Activated naive CD8-positive, alpha-beta T cell treated with anti-CD3 and anti-CD28 coated beads for 36 hours (primary cell): ENCODE results near the gene ZKSCAN1. TPM values are rescaled to one million over a fixed set of nuclear protein-coding genes. Genes with fewer than 3 reads are reported as not detected.
"Not testable (repeated sequence)": the region's sequence is repeated elsewhere in the genome, so short reads cannot be mapped to it uniquely, and the experiment has no call there.

ENCODE experiments used
- DNase-seq: peaks from one replicate; pipeline ENCODE4 v3.0.0; 2021
- H3K27ac Mint-ChIP-seq: one replicate; pipeline ENCODE4 v1.8.0; 2022; ENCODE audit warnings: mild to moderate bottlenecking, moderate library complexity, mixed read lengths
- H3K27me3 Mint-ChIP-seq: one replicate; pipeline ENCODE4 v1.8.0; 2022; ENCODE audit warnings: mild to moderate bottlenecking, mixed read lengths
- H3K36me3 Mint-ChIP-seq: one replicate; pipeline ENCODE4 v1.8.0; 2021; ENCODE audit warnings: mild to moderate bottlenecking, mixed read lengths
- H3K4me1 Mint-ChIP-seq: one replicate; pipeline ENCODE4 v1.8.0; 2021; ENCODE audit warnings: mixed read lengths
- H3K4me3 Mint-ChIP-seq: one replicate; pipeline ENCODE4 v1.8.0; 2022; ENCODE audit warnings: mild to moderate bottlenecking, moderate library complexity, mixed read lengths
- H3K9me3 Mint-ChIP-seq: one replicate; pipeline ENCODE4 v1.8.0; 2022; ENCODE audit warnings: mixed read lengths
- total RNA-seq, 2 experiments: library from RNA; stranded (reverse); gene quantifications; one replicate each; pipeline ENCODE4 v1.2.3, GENCODE V29; 2021

ZKSCAN1 gene
- total RNA-seq, 2 experiments from 2014 or later, result 38.6 to 41.5 TPM

DNA sequence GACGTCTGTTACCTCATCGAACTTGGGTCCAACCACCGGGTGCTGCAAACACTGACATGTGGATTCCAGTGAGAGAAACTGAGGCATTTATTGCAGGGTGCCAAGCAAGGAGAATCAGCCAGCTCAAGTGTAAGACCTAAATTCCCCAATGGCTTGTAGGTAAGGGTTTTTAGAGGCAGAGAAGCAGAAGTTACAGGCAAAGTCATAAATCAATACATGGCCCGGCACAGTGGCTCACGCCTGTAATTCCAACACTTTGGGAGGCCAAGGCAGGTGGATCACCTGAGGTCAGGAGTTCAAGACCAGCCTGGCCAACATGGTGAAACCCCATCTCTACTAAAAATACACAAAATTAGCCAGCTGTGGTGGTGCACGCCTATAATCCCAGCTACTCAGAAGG, 23.9 kb upstream of the ZKSCAN1 start:
- H3K27ac Mint-ChIP-seq, H3K4me1 Mint-ChIP-seq, H3K9me3 Mint-ChIP-seq, H3K4me3 Mint-ChIP-seq, H3K27me3 Mint-ChIP-seq, H3K36me3 Mint-ChIP-seq, DNase-seq: not testable (repeated sequence)

DNA sequence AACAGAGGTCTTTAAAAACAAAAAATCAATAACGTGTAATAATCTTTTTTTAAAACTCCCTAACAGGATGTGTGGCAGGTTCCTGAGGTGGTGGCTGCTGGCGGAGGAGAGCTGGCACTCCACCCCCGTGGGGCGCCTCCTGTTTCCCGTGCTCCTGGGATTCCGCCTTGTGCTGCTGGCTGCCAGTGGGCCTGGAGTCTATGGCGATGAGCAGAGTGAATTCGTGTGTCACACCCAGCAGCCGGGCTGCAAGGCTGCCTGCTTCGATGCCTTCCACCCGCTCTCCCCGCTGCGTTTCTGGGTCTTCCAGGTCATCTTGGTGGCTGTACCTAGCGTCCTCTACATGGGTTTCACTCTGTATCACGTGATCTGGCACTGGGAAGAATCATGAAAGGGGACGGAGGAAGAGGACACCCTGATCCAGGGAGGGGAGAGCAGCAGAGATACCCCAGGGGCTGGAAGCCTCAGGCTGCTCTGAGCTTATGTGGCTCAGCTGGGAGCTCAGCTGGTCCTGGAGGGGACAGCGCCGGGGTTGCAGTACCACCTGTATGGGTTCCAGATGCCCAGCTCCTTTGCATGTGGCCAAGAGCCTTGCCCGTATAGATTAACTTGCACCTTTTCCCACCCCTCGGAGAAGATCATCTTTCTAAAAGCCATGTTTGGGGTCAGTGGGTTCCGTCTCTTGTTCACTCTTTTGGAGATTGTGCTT, 22.9 kb upstream of the ZKSCAN1 start:
- H3K9me3 Mint-ChIP-seq, result peaks cover 4% of the 10 kb centered on the region
- no peak overlapping the region for H3K4me3 Mint-ChIP-seq
- H3K4me1 Mint-ChIP-seq, result peaks cover 5% of the 10 kb centered on the region
- H3K27ac Mint-ChIP-seq, result no peak overlapping the region
- peaks cover 2% of the 10 kb centered on the region for H3K36me3 Mint-ChIP-seq
- H3K27me3 Mint-ChIP-seq, result no peaks in the 10 kb centered on the region
- DNase-seq, result no peak

DNA sequence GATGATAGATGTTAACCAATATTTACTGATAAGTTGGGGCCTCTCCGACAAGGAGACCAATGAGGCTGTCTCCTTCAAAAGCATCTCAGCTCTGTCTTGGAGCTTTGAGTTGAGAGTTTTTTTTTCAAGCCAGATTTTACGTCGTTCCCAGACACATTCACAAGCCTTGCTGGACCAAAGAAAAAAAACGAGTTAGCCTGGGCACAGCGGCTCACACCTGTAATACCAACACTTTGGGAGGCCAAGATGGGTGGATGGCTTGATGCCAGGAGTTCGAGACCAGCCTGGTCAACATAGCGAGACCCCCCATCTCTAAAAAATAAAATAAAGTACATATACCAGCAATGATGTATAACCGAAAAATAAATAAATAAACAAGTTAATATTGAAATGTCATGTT, 20.6 kb upstream of the ZKSCAN1 start:
- peaks cover 4% of the 10 kb centered on the region for H3K9me3 Mint-ChIP-seq
- H3K27ac Mint-ChIP-seq, result no peak overlapping the region
- H3K4me3 Mint-ChIP-seq, result no peak overlapping the region
- peaks cover 10% of the 10 kb centered on the region for H3K4me1 Mint-ChIP-seq
- no peaks in the 10 kb centered on the region for H3K27me3 Mint-ChIP-seq
- no peak for DNase-seq
- H3K36me3 Mint-ChIP-seq, result peaks cover 2% of the 10 kb centered on the region

DNA sequence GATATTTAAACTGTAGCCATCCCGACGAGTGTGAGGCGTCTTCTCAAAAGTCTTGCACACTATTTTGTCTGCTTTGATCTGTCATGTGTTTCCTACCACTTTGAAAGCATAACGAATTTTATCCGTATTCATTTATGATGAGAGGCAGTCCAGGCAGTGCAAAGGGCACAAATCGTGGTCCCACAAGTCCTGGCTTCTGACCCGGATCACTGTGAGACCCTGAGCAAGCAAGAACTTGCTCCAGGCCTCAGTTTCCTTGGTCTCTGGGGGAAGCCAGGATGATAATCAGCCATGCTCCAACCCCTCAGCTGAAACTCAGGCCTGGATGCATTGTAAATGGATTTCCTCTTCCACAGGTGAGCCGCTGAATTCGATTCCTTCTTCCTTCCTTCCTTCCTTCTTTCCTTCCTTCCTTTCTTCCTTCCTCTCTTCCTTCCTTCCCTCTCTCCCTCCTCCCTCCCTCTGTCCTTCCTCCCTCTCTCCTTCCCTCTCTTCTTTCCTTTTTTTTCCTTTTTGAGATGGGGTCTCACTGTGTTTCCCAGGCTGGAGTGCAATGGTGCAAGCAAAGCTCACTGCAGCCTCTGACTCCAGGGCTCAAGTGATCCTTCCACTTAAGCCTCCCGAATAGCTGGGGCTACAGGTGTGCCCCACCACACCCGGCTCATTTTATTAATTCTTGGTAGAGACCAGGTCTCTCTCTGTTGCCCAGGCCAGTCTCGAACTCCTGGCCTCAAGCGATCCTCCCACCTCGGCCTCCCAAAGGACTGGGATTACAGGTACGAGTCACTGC, 18.4 kb upstream of the ZKSCAN1 start:
- H3K4me3 Mint-ChIP-seq, result peak overlapping the region; percentile 77
- no peak for DNase-seq
- peaks cover 2% of the 10 kb centered on the region for H3K36me3 Mint-ChIP-seq
- peak overlapping the region; percentile 85 for H3K27ac Mint-ChIP-seq
- peaks cover 10% of the 10 kb centered on the region for H3K4me1 Mint-ChIP-seq
- no peaks in the 10 kb centered on the region for H3K27me3 Mint-ChIP-seq
- peaks cover 4% of the 10 kb centered on the region for H3K9me3 Mint-ChIP-seq

DNA sequence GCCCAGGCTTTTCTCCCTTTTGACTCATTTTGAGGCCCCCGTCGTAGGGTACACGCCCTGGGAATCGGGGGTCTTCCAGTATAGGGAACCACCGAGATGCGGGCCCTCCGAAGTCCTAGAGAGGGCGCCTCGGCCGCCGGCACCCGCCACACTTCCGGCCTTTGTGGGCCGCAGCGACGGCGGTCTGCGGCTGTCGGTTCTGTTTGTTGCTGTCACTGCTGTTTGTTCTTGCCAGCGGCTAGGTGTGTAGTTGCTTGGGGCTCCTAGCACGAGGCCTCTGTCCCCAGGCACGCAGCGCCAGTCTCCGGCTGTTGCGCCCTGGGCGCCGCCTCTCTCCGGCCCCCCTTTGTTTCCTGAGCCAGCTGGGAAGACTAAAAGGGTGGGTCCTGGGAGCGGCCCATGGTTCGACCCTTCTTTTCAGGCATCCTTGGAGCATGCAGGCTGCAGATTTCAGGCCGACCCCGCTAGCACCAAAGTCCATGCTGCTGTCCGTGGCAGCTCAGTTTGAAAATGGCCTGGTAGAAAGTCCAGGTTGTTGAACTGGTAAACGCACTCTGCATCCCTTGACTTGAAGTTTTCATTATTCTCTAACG, 17.8 kb upstream of the ZKSCAN1 start:
- H3K36me3 Mint-ChIP-seq, result peaks cover 2% of the 10 kb centered on the region
- H3K4me1 Mint-ChIP-seq, result peaks cover 10% of the 10 kb centered on the region
- peaks cover 4% of the 10 kb centered on the region for H3K9me3 Mint-ChIP-seq
- DNase-seq, result peak; percentile 77
- H3K27ac Mint-ChIP-seq, result peak overlapping the region; percentile 85
- H3K27me3 Mint-ChIP-seq, result no peaks in the 10 kb centered on the region
- H3K4me3 Mint-ChIP-seq, result peak overlapping the region; percentile 77

DNA sequence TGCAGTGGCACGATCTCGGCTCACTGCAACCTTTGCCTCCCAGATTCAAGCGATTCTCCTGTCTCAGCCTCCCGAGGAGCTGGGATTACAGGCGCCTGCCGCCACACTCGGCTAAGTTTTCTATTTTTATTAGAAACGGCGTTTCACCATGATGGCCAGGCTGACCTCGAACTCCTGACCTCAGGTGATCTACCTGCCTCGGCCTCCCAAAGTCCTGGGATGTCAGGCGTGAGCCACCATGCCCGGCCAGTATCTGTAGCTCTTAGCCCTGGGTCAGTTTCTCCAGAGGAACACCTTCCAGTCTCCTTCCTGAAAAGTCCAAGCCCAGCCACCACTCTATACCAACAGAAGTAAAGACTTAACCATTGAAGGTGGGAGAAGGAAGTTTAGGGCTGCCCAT, 15.2 kb upstream of the ZKSCAN1 start:
- Mint-ChIP-seq H3K9me3 (peaks cover 4% of the 10 kb centered on the region), H3K36me3 (peaks cover 2% of the 10 kb centered on the region), H3K4me3 (no peak overlapping the region), H3K27ac (no peak overlapping the region), H3K4me1 (peaks cover 10% of the 10 kb centered on the region), H3K27me3 (no peaks in the 10 kb centered on the region)
- no peak for DNase-seq

DNA sequence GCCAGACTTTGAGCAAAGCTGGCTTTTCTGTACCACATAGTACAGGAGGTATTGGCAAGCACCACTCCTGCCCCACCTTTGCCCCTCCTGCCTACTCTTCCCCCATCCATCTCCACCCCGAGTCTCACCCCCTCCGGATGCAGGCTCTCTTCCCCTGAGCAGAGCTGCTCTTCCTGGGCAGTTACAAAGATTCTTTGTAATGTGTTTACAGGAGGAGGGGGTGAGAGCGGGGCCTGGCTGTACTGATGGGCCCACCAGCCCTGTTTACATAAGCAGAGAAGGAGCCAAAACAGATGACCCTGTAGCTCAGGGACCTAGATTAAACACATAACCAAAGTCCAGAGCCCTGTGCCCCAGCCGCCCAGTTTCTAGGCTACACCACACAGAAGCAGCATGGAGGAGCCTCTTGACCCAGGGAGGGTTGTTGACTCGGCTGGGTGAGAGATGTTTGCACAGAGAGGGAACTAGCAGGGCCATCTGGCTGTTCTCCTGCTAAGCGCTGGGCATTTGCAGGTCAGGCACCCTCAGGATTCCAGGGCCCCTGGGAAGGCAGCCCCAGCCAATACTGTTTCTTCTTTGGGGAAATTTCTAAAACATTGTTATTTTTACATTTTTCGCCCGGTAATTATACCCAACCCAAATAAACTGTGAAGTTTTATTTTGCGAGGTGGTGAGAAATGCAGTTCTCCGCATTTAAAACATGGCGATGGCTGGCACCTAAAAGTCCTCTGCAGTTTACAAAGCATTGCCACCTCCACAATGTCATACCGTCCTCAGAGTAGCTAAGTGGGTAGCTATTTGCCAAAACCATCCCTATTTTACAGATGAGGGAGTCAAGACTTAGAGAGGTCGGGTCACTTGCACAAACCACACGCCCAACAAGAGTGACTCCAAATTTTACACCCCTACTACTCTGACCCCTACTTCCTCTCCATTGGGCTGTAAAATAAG, 11.4 kb upstream of the ZKSCAN1 start:
- no peak for DNase-seq
- Mint-ChIP-seq H3K4me3 (no peak overlapping the region), H3K27ac (no peak overlapping the region), H3K36me3 (no peaks in the 10 kb centered on the region), H3K4me1 (no peaks in the 10 kb centered on the region), H3K9me3 (no peaks in the 10 kb centered on the region), H3K27me3 (peaks cover 3% of the 10 kb centered on the region)

DNA sequence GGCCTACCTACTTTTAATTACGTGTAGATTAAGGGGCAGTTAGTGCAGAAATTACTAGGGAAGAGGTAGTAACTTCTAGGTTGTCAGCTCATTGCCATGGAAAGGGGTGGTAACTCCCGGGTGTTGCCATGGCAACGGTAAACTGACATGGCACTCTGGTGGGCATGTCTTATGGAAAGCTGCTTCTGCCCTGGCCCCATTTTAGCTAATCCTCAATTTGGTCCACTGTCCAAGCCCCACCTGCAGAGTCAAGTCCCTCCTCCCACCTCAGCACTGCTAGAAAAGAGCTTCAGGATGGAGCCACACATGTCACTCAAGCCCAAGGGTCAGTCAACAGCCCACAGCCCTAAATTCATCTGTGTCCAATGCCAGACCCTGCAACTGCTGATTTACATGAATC, 7.5 kb upstream of the ZKSCAN1 start:
- Mint-ChIP-seq H3K4me3 (no peak overlapping the region), H3K9me3 (no peaks in the 10 kb centered on the region), H3K27ac (no peak overlapping the region), H3K4me1 (peaks cover 2% of the 10 kb centered on the region), H3K27me3 (peaks cover 3% of the 10 kb centered on the region), H3K36me3 (no peaks in the 10 kb centered on the region)
- DNase-seq, result no peak

DNA sequence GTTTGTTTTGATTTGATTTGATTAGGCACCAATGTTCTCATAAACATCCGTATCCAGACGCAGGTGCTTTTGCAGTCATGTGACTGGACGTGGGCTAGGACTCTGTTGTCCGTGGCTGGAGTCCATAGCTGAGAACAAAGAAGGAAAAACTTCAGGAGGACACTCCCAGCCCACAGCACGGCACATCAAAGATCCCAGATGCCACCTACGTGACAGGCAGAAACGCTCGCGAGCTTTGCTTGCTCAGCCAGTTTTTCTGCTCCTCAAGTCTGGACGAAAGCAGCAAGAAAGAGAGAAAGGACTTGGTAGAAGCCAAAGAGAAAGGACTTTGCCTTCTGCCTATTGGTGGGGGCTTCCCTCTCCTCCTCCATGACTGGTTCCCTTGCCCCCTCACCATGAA, 6.9 kb upstream of the ZKSCAN1 start:
- Mint-ChIP-seq H3K36me3 (no peaks in the 10 kb centered on the region), H3K9me3 (no peaks in the 10 kb centered on the region), H3K4me1 (peaks cover 7% of the 10 kb centered on the region)

DNA sequence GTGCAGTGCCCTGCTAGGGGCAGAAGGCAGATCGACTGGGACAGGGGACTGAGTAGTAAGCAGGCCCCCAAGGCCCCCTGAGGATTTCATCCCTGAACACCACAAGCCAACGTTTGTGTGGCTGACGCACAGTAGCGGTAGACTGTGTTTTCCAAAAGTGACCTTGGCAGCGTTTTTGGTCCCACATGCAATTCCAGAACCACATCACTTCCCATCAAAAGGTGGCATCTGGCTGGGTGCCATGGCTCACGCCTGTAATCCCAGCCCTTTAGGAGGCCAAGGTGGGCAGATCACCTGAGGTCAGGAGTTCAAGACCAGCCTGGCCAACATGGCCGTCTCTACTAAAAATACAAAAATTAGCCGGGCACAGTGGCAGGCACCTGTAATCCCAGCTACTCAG, 5.4 kb upstream of the ZKSCAN1 start:
- peaks cover 11% of the 10 kb centered on the region for H3K4me1 Mint-ChIP-seq
- DNase-seq, H3K9me3 Mint-ChIP-seq, H3K4me3 Mint-ChIP-seq, H3K27ac Mint-ChIP-seq, H3K27me3 Mint-ChIP-seq, H3K36me3 Mint-ChIP-seq: not testable (repeated sequence)

More for the DNA sequence above, 6.9 kb upstream of the ZKSCAN1 start:
- H3K4me3 Mint-ChIP-seq, result no peak overlapping the region
- peaks cover 3% of the 10 kb centered on the region for H3K27me3 Mint-ChIP-seq
- H3K27ac Mint-ChIP-seq, result no peak overlapping the region
- no peak for DNase-seq

DNA sequence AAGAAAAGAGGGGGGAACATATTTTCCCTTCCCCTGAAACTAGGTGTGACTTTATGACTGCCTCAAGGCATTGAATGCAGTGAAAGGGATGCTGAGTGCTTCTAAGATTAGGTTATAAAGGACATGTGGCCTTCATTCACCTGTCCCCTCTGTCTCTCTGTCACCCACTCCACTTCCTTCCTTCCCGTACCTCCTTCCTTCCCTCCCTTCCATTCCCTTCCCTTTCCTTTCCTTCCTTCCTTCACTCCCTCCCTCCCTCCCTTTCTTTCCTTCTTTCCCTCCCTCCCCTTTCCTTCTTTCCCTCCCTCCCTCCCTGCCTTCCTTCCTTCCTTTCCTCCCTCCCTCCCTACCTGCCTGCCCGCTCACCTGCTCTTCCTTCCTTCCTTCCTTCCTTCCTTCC, 4.5 kb upstream of the ZKSCAN1 start:
- Mint-ChIP-seq H3K36me3 (peaks cover under 1% of the 10 kb centered on the region), H3K27ac (no peak overlapping the region), H3K27me3 (peaks cover 3% of the 10 kb centered on the region), H3K4me1 (peaks cover 15% of the 10 kb centered on the region), H3K9me3 (no peaks in the 10 kb centered on the region), H3K4me3 (no peak overlapping the region)
- DNase-seq, result no peak

DNA sequence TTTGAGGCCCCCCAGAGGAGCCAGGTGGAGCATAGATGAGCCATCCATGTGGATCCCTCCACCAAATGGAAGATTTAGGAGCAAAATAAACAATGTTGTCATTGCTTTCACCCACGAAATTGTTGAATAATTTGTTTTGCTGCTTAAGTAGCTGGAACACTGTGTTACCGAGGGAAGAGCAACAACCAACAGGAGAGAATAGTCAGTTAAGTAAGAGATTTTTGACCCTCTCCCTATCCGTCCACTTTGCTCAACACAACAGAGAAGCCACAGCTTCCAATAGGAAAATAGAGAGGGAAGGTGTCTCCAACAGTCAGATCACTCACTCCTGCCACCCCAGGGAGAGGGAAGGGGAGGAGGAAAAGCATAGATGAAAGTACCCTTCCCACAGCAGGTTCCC, 3.9 kb upstream of the ZKSCAN1 start:
- Mint-ChIP-seq H3K36me3 (peaks cover 6% of the 10 kb centered on the region), H3K4me3 (no peak overlapping the region), H3K27me3 (peaks cover 3% of the 10 kb centered on the region), H3K27ac (no peak overlapping the region), H3K4me1 (peaks cover 17% of the 10 kb centered on the region), H3K9me3 (no peaks in the 10 kb centered on the region)
- no peak for DNase-seq

DNA sequence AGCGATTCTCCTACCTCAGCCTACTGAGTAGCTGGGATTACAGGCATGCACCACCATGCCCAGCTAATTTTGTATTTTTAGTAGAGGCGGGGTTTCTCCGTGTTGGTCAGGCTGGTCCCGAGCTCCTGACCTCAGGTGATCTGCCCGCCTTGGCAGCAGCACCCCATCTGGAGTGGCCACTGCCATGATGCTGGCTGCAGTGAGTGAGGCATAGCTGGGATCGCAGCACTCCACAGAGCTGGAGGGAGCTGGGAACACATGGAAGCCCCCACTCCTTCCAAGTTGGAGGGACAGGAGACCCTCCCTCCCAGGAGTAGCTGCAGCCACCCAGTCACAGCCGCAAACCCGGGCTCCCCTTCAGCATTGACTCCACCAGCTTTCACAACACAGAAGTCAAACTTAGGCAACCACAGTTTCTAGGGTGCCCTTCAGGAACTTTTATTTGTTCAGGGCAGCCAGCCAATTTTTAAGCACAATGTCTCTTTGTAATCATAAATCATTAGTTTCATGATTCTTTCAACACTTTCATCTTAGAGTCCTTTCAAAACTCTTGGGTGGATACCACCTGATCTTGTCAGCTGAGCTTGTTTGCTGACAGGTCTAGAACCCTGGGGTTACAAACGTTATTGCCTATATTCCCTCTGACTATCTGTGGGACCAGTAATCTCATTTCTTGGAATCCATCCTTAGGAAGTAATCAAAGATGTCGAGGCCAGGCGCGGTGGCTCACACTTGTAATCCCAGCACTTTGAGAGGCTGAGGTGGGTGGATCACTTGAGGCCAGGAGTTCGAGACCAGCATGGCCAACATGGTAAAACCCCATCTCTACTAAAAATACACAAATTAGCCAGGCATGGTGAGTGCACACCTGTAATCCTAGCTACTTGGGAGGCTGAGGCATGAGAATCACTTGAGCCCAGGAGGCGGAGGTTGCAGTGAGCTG, 2.7 kb upstream of the ZKSCAN1 start:
- not testable (repeated sequence) for DNase-seq, H3K36me3 Mint-ChIP-seq, H3K9me3 Mint-ChIP-seq, H3K27me3 Mint-ChIP-seq, H3K4me3 Mint-ChIP-seq
- Mint-ChIP-seq H3K4me1 (peaks cover 24% of the 10 kb centered on the region), H3K27ac (peak overlapping the region; percentile 76)

DNA sequence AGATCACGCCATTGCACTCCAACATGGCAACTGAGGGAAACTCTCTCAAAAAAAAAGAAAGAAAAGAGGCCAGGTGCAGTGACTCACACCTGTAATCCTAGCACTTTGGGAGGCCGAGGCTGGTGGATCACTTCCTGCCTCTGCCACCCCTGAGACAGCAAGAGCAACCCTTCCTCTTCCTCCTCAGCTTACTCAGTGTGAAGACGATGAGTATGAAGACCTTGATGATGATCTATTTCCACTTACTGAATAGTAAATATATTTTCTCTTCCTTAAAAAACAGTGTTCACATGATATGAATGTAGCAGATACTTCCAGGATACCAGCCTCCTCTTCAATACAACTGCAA, 2.1 kb upstream of the ZKSCAN1 start:
- H3K4me1 Mint-ChIP-seq, result peaks cover 24% of the 10 kb centered on the region
- peak; percentile 35 for DNase-seq
- no peak overlapping the region for H3K4me3 Mint-ChIP-seq

More for the DNA sequence above, 2.1 kb upstream of the ZKSCAN1 start:
- H3K9me3 Mint-ChIP-seq, result no peaks in the 10 kb centered on the region
- peaks cover 13% of the 10 kb centered on the region for H3K36me3 Mint-ChIP-seq
- H3K27me3 Mint-ChIP-seq, result no peaks in the 10 kb centered on the region
- peak overlapping the region; percentile 76 for H3K27ac Mint-ChIP-seq
